WTC11 (cell line): ENCODE measurements around the gene THOC5. TPM values are rescaled to one million over a fixed set of nuclear protein-coding genes. Genes with fewer than 3 reads are reported as not detected.

ENCODE experiments used
- AR ChIP-seq: fragments of 250-450 bp; sonication (Bioruptor Pico); IDR thresholded peaks from 2 replicates; pipeline ENCODE4 v1.9.0; 2021; ENCODE audit warnings: mild to moderate bottlenecking
- ARID4B ChIP-seq: sonication (generic); formaldehyde crosslinking; IDR thresholded peaks from 2 replicates; pipeline ENCODE4 v1.8.0; 2023; ENCODE audit warnings: missing genetic modification reagents, mild to moderate bottlenecking, borderline replicate concordance
- CDX4 ChIP-seq: fragments of 250-450 bp; sonication (Bioruptor Pico); IDR thresholded peaks from 2 replicates; pipeline ENCODE4 v1.9.0; 2021; ENCODE audit warnings: moderate library complexity, mild to moderate bottlenecking, inconsistent platforms, borderline replicate concordance
- CREM ChIP-seq: sonication (generic); formaldehyde crosslinking; IDR thresholded peaks from 2 replicates; pipeline ENCODE4 v1.8.1; 2022; ENCODE audit warnings: mild to moderate bottlenecking, missing genetic modification reagents, moderate library complexity
- ELF4 ChIP-seq: sonication (generic); formaldehyde crosslinking; IDR thresholded peaks from 2 replicates; pipeline ENCODE4 v1.8.1; 2022; ENCODE audit warnings: low read depth, mild to moderate bottlenecking, moderate library complexity, missing genetic modification reagents
- FOXJ3 ChIP-seq: sonication (generic); formaldehyde crosslinking; IDR thresholded peaks from 2 replicates; pipeline ENCODE4 v1.9.0; 2021; ENCODE audit warnings: missing genetic modification reagents, mild to moderate bottlenecking, borderline replicate concordance
- FOXP1 ChIP-seq: sonication (generic); formaldehyde crosslinking; IDR thresholded peaks from 2 replicates; pipeline ENCODE4 v1.8.0; 2022; ENCODE audit warnings: missing genetic modification reagents, mild to moderate bottlenecking, moderate library complexity, borderline replicate concordance
- HMGA2 ChIP-seq: fragments of 250-450 bp; sonication (Bioruptor Pico); IDR thresholded peaks from 2 replicates; pipeline ENCODE4 v1.4.0; 2021; ENCODE audit warnings: mild to moderate bottlenecking, moderate library complexity
- NR3C1 ChIP-seq: sonication (generic); formaldehyde crosslinking; conservative IDR thresholded peaks from 2 replicates; pipeline ENCODE4 v1.8.1; 2023; ENCODE audit warnings: low read depth, mild to moderate bottlenecking, missing genetic modification reagents
- ZNF232 ChIP-seq: sonication (generic); formaldehyde crosslinking; IDR thresholded peaks from 2 replicates; pipeline ENCODE4 v1.8.0; 2022; ENCODE audit warnings: mild to moderate bottlenecking, missing genetic modification reagents
- ZNF396 ChIP-seq: fragments of 250-450 bp; sonication (Bioruptor Pico); IDR thresholded peaks from 2 replicates; pipeline ENCODE4 v1.8.0; 2021; ENCODE audit warnings: mild to moderate bottlenecking, moderate library complexity, borderline replicate concordance
- ZNF532 ChIP-seq: fragments of 250-450 bp; sonication (Bioruptor Pico); IDR thresholded peaks from 2 replicates; pipeline ENCODE4 v1.9.0; 2021; ENCODE audit warnings: mild to moderate bottlenecking, borderline replicate concordance
- total RNA-seq: library from RNA; stranded (reverse); gene quantifications from 3 replicates; pipeline ENCODE4 v1.2.3, GENCODE V29; 2021
- TF ChIP-seq, protein P1 (sequence below): sonication (generic); formaldehyde crosslinking; IDR thresholded peaks from 2 replicates; pipeline ENCODE4 v1.8.1; 2023; ENCODE audit warnings: mild to moderate bottlenecking, missing genetic modification reagents
- TF ChIP-seq, protein P2 (sequence below): sonication (generic); formaldehyde crosslinking; conservative IDR thresholded peaks from 2 replicates; pipeline ENCODE4 v1.8.1; 2023; ENCODE audit warnings: mild to moderate bottlenecking, low read depth, missing genetic modification reagents, moderate library complexity
- TF ChIP-seq, protein P3 (sequence below): fragments of 250-450 bp; sonication (Bioruptor Pico); conservative IDR thresholded peaks from 2 replicates; pipeline ENCODE4 v1.9.0; 2021; ENCODE audit warnings: mild to moderate bottlenecking
- TF ChIP-seq, protein P4 (sequence below): fragments of 200-600 bp; IDR thresholded peaks from 2 replicates; pipeline ENCODE4 v1.8.0; 2022; ENCODE audit warnings: antibody characterized with exemption

THOC5 gene
- total RNA-seq, 1 experiment from 2014 or later: 51.2 TPM

GRCh38 chr22:29470159-29470855 lies 83.2 kb downstream of the THOC5 start (continued):
- no peak for TF ChIP-seq NR3C1 (CRISPR knock-in tag)
- TF ChIP-seq AR (CRISPR knock-in tag): no peak
- peak; percentile 88; the same call in 1 of the 2 replicates for TF ChIP-seq CREM
- TF ChIP-seq ZNF396 (CRISPR knock-in tag): no peak
- TF ChIP-seq ZNF532 (CRISPR knock-in tag): no peak
- TF ChIP-seq ARID4B (CRISPR knock-in tag): peak; percentile 51; the same call in 1 of the 2 replicates
- no peak for TF ChIP-seq ELF4 (CRISPR knock-in tag)
- TF ChIP-seq, protein P1, sequence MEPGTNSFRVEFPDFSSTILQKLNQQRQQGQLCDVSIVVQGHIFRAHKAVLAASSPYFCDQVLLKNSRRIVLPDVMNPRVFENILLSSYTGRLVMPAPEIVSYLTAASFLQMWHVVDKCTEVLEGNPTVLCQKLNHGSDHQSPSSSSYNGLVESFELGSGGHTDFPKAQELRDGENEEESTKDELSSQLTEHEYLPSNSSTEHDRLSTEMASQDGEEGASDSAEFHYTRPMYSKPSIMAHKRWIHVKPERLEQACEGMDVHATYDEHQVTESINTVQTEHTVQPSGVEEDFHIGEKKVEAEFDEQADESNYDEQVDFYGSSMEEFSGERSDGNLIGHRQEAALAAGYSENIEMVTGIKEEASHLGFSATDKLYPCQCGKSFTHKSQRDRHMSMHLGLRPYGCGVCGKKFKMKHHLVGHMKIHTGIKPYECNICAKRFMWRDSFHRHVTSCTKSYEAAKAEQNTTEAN (CRISPR knock-in tag): 0 out of 2 replicates have a peak, but pooled peaks have one; percentile 33
- no peak for TF ChIP-seq FOXJ3 (CRISPR knock-in tag)
- TF ChIP-seq, protein P2, sequence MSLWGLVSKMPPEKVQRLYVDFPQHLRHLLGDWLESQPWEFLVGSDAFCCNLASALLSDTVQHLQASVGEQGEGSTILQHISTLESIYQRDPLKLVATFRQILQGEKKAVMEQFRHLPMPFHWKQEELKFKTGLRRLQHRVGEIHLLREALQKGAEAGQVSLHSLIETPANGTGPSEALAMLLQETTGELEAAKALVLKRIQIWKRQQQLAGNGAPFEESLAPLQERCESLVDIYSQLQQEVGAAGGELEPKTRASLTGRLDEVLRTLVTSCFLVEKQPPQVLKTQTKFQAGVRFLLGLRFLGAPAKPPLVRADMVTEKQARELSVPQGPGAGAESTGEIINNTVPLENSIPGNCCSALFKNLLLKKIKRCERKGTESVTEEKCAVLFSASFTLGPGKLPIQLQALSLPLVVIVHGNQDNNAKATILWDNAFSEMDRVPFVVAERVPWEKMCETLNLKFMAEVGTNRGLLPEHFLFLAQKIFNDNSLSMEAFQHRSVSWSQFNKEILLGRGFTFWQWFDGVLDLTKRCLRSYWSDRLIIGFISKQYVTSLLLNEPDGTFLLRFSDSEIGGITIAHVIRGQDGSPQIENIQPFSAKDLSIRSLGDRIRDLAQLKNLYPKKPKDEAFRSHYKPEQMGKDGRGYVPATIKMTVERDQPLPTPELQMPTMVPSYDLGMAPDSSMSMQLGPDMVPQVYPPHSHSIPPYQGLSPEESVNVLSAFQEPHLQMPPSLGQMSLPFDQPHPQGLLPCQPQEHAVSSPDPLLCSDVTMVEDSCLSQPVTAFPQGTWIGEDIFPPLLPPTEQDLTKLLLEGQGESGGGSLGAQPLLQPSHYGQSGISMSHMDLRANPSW (CRISPR knock-in tag): no peak
- no peak for TF ChIP-seq CDX4 (CRISPR knock-in tag)
- TF ChIP-seq HMGA2 (CRISPR knock-in tag): no peak
- 0 out of 2 replicates have a peak, but pooled peaks have one; percentile 26 for TF ChIP-seq ZNF232
- TF ChIP-seq FOXP1 (CRISPR knock-in tag): peak; percentile 73; the same call in 1 of the 2 replicates
- TF ChIP-seq, protein P3, sequence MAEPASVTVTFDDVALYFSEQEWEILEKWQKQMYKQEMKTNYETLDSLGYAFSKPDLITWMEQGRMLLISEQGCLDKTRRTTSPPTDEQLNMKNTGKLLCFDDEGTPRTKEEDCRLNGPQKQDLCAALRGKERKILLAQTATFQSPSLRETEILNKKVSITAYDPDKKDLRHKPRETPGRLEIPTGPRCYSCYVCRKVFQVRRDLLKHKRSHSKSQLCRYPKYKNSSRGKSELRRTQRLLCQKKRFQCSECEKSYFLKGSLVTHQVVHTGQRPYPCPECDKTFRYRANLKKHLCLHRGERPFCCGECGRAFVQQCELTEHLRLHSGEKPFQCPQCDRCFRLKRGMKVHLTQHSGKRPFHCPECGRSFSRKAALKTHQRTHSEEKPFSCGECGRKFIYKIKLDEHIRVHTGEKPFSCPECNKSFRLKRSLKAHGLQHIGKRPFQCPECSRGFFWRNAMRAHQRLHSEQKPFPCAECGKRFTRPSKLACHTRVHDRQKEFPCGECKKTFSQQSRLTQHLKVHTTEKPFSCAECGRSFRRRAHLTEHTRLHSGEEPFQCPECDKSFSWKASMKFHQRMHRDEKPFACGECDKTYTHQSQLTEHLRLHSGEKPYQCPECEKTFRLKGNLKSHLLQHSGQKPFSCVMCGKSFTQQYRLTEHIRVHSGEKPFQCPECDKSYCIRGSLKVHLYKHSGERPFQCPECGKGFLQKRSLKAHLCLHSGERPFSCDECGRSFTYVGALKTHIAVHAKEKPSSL (CRISPR knock-in tag): no peak
- TF ChIP-seq, protein P4, sequence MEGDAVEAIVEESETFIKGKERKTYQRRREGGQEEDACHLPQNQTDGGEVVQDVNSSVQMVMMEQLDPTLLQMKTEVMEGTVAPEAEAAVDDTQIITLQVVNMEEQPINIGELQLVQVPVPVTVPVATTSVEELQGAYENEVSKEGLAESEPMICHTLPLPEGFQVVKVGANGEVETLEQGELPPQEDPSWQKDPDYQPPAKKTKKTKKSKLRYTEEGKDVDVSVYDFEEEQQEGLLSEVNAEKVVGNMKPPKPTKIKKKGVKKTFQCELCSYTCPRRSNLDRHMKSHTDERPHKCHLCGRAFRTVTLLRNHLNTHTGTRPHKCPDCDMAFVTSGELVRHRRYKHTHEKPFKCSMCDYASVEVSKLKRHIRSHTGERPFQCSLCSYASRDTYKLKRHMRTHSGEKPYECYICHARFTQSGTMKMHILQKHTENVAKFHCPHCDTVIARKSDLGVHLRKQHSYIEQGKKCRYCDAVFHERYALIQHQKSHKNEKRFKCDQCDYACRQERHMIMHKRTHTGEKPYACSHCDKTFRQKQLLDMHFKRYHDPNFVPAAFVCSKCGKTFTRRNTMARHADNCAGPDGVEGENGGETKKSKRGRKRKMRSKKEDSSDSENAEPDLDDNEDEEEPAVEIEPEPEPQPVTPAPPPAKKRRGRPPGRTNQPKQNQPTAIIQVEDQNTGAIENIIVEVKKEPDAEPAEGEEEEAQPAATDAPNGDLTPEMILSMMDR: peak; percentile 100
